Trophoblast cell (in vitro differentiated cells and primary cell): ENCODE data around the gene ARMH1.

Experiments
- DNase-seq, 2 donors: peaks; one replicate each; pipeline ENCODE4 v3.0.0-alpha.2; 2016
- H2AFZ ChIP-seq: 2 replicates; pipeline ENCODE4 v1.6.1; 2013; ENCODE audit warnings: low read length, moderate library complexity, mild to moderate bottlenecking; ENCODE audit not compliant: insufficient read depth, poor library complexity
- H2AK5ac ChIP-seq: 2 replicates; pipeline ENCODE4 v1.6.1; 2013; ENCODE audit warnings: mild to moderate bottlenecking, low read length
- H2BK120ac ChIP-seq: 2 replicates; pipeline ENCODE4 v1.6.1; 2013; ENCODE audit warnings: low read length, mild to moderate bottlenecking, moderate library complexity; ENCODE audit not compliant: insufficient read depth, poor library complexity
- H2BK12ac ChIP-seq: 2 replicates; pipeline ENCODE4 v1.6.1; 2013; ENCODE audit warnings: mild to moderate bottlenecking, low read length, moderate library complexity
- H2BK5ac ChIP-seq: 2 replicates; pipeline ENCODE4 v1.6.1; 2013; ENCODE audit warnings: low read length, low read depth, moderate library complexity, mild to moderate bottlenecking; ENCODE audit not compliant: poor library complexity
- H3K14ac ChIP-seq: 2 replicates; pipeline ENCODE4 v1.6.1; 2013; ENCODE audit warnings: mild to moderate bottlenecking, low read length
- H3K18ac ChIP-seq: 2 replicates; pipeline ENCODE4 v1.6.1; 2013; ENCODE audit warnings: mild to moderate bottlenecking, low read length
- H3K23ac ChIP-seq: 2 replicates; pipeline ENCODE4 v1.6.1; 2013; ENCODE audit warnings: low read length
- H3K27ac ChIP-seq: 2 replicates; pipeline ENCODE4 v1.5.1; 2013; ENCODE audit warnings: low read depth, mild to moderate bottlenecking, inconsistent platforms, low read length, moderate library complexity
- H3K27me3 ChIP-seq: 2 replicates; pipeline ENCODE4 v1.6.1; 2013; ENCODE audit warnings: inconsistent platforms, mild to moderate bottlenecking, low read length, moderate library complexity; ENCODE audit not compliant: insufficient read depth
- H3K36me3 ChIP-seq, 2 experiments: 1 replicate in 1 of 2; 2 replicates in 1 of 2; pipeline ENCODE4 v1.6.1; 2013; ENCODE audit warnings: low read length in 2 of 2, mild to moderate bottlenecking in 2 of 2, moderate library complexity in 1 of 2; ENCODE audit not compliant: insufficient read depth in 2 of 2, control insufficient read depth in 1 of 2
- H3K4ac ChIP-seq: 2 replicates; pipeline ENCODE4 v1.6.1; 2013; ENCODE audit warnings: low read depth, mild to moderate bottlenecking, low read length, moderate library complexity
- H3K4me1 ChIP-seq, 2 experiments: 1 replicate in 1 of 2; 2 replicates in 1 of 2; pipeline ENCODE4 v1.6.1; 2013; ENCODE audit warnings: low read length in 2 of 2, mild to moderate bottlenecking in 2 of 2, moderate library complexity in 1 of 2; ENCODE audit not compliant: insufficient read depth in 2 of 2, control insufficient read depth in 1 of 2
- H3K4me2 ChIP-seq: 2 replicates; pipeline ENCODE4 v1.6.1; 2013; ENCODE audit warnings: inconsistent platforms, mild to moderate bottlenecking, low read length, moderate library complexity
- H3K4me3 ChIP-seq: 2 replicates; pipeline ENCODE4 v1.5.1; 2013; ENCODE audit warnings: mild to moderate bottlenecking, low read depth, low read length, inconsistent platforms
- H3K79me1 ChIP-seq: one replicate; pipeline ENCODE4 v1.6.1; 2013; ENCODE audit warnings: low read length
- H3K79me2 ChIP-seq: 2 replicates; pipeline ENCODE4 v1.6.1; 2013; ENCODE audit warnings: low read length, mild to moderate bottlenecking; ENCODE audit not compliant: control insufficient read depth, insufficient read depth, poor library complexity
- H3K9ac ChIP-seq: 2 replicates; pipeline ENCODE4 v1.6.1; 2013; ENCODE audit warnings: mild to moderate bottlenecking, low read length
- H3K9me3 ChIP-seq: 2 replicates; pipeline ENCODE4 v1.6.1; 2013; ENCODE audit warnings: low read depth, mild to moderate bottlenecking, control low read depth, inconsistent platforms, low read length; ENCODE audit not compliant: insufficient read depth
- H4K12ac ChIP-seq: 2 replicates; pipeline ENCODE4 v1.6.1; 2013; ENCODE audit warnings: low read depth, mild to moderate bottlenecking, low read length, moderate library complexity
- H4K8ac ChIP-seq: 2 replicates; pipeline ENCODE4 v1.6.1; 2013; ENCODE audit warnings: low read depth, mild to moderate bottlenecking, low read length, moderate library complexity
- H4K91ac ChIP-seq: one replicate; pipeline ENCODE4 v1.6.1; 2013; ENCODE audit warnings: low read depth, mild to moderate bottlenecking, low read length, moderate library complexity
- WGBS: extraction: QIAGEN DNeasy Blood & Tissue Kit; methylation state at CpG from one replicate; pipeline ENCODE4 v1.1.7; 2013; ENCODE audit warnings: missing lambda C conversion rate; ENCODE audit not compliant: insufficient read length, insufficient coverage; ENCODE audit errors: extremely low coverage; 5-methylcytosine and 5-hydroxymethylcytosine counted together

The ARMH1 gene

DNA sequence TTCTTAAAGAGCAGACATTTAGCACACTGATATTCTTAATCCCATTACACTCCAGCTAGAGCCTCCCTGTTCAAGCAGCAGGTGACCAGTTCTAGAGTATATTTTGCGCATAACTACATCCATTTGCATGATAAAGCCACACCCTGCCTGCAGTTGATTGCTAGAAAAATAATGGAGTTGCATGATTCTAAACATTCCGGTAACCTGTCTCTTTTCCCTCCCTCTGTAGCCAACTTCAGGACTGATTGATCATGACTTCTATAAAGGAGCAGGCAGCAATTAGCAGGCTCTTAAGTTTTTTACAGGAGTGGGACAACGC is 14.9 kb downstream of the ARMH1 start:
- no CpG with 5 or more reads among the region's 3 CpGs for WGBS
- no peak overlapping the region for H3K4me2 ChIP-seq
- no peaks in the 10 kb centered on the region for H3K36me3 ChIP-seq
- no peak overlapping the region for H2BK12ac ChIP-seq
- no peak for DNase-seq
- no peaks in the 10 kb centered on the region for H3K79me2 ChIP-seq
- no peaks in the 10 kb centered on the region for H3K79me1 ChIP-seq
- no peaks in the 10 kb centered on the region for H3K4me1 ChIP-seq
- H2AK5ac ChIP-seq, result no peak overlapping the region
- H3K9me3 ChIP-seq, result no peaks in the 10 kb centered on the region
- no peak overlapping the region for H3K27ac ChIP-seq
- H3K18ac ChIP-seq, result no peak overlapping the region
- no peak overlapping the region for H4K12ac ChIP-seq
- no peak overlapping the region for H2AFZ ChIP-seq
- H3K9ac ChIP-seq, result no peak overlapping the region
- H3K14ac ChIP-seq, result no peak overlapping the region
- H3K23ac ChIP-seq, result no peak overlapping the region
- H3K4me3 ChIP-seq, result no peak overlapping the region
- no peak overlapping the region for H3K4ac ChIP-seq
- H3K27me3 ChIP-seq, result peaks cover 2% of the 10 kb centered on the region
- H2BK120ac ChIP-seq, result no peak overlapping the region
- H4K91ac ChIP-seq, result no peak overlapping the region
- no peak overlapping the region for H4K8ac ChIP-seq
- no peak overlapping the region for H2BK5ac ChIP-seq

- no peak overlapping the region for H3K4me2 ChIP-seq
- DNase-seq, result no peak
- no peaks in the 10 kb centered on the region for H3K79me1 ChIP-seq
- no peak overlapping the region for H3K14ac ChIP-seq
- H3K4me3 ChIP-seq, result no peak overlapping the region
- H4K8ac ChIP-seq, result no peak overlapping the region
- no peak overlapping the region for H3K23ac ChIP-seq
- no peak overlapping the region for H2AFZ ChIP-seq
- H2AK5ac ChIP-seq, result no peak overlapping the region
- no peak overlapping the region for H3K4ac ChIP-seq
- H3K27ac ChIP-seq, result no peak overlapping the region
- no peaks in the 10 kb centered on the region for H3K9me3 ChIP-seq
- H3K36me3 ChIP-seq, result no peaks in the 10 kb centered on the region
- H3K18ac ChIP-seq, result no peak overlapping the region
- H2BK12ac ChIP-seq, result no peak overlapping the region
- H3K9ac ChIP-seq, result no peak overlapping the region
- no peak overlapping the region for H2BK5ac ChIP-seq
- no peaks in the 10 kb centered on the region for H3K27me3 ChIP-seq
- no peaks in the 10 kb centered on the region for H3K79me2 ChIP-seq
- H2BK120ac ChIP-seq, result no peak overlapping the region
- no peaks in the 10 kb centered on the region for H3K4me1 ChIP-seq
- no peak overlapping the region for H4K12ac ChIP-seq
- WGBS, result no CpG with 5 or more reads among the region's 2 CpGs
- no peak overlapping the region for H4K91ac ChIP-seq
Observed at GRCh38 chr1:44693159-44693558, 18.6 kb downstream of the ARMH1 start.

GRCh38 chr1:44693900-44694299 is 19.4 kb downstream of the ARMH1 start:
- no peaks in the 10 kb centered on the region for H3K79me2 ChIP-seq
- no peak overlapping the region for H3K23ac ChIP-seq
- H4K91ac ChIP-seq, result no peak overlapping the region
- no peak overlapping the region for H3K4ac ChIP-seq
- H2BK120ac ChIP-seq, result no peak overlapping the region
- no peak overlapping the region for H2AFZ ChIP-seq
- H3K4me2 ChIP-seq, result no peak overlapping the region
- no peak overlapping the region for H2BK5ac ChIP-seq
- H3K79me1 ChIP-seq, result no peaks in the 10 kb centered on the region
- no peak overlapping the region for H2BK12ac ChIP-seq
- H3K9ac ChIP-seq, result no peak overlapping the region
- no peaks in the 10 kb centered on the region for H3K36me3 ChIP-seq
- DNase-seq, result no peak
- no peak overlapping the region for H4K8ac ChIP-seq
- no CpG with 5 or more reads among the region's 3 CpGs for WGBS
- no peak overlapping the region for H3K27ac ChIP-seq
- no peak overlapping the region for H3K4me3 ChIP-seq
- no peak overlapping the region for H3K18ac ChIP-seq
- H3K9me3 ChIP-seq, result no peaks in the 10 kb centered on the region
- H3K4me1 ChIP-seq, result no peaks in the 10 kb centered on the region
- H4K12ac ChIP-seq, result no peak overlapping the region
- H3K14ac ChIP-seq, result no peak overlapping the region
- no peaks in the 10 kb centered on the region for H3K27me3 ChIP-seq
- H2AK5ac ChIP-seq, result no peak overlapping the region

DNA sequence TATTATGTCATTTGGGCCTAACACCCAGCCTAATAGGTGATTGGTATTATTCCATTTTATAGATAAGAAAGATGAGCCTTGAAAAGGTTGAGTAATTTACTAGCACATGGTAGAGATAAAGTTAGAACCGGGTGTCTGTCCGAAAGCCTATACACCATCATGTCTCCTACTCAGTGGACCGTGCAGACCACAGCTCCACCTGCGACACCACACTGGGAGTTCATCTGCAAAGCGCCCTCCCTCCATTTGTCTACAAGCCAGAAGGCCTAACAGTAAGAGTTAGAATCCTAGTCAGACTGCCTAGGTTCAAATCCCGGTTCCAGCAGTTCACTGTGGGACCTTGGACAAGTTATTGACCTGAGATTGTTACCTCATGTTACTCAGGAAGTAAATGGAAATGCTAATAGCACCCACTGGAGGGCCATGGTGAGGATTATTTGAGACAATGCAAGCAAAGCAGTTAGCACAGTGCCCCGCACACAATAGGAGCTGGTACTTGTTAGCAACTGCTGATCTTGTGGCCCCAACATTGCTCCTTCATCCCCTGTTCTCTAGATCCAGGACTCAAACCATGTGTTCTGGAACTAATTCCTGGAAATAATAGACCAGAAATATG is 20.5 kb downstream of the ARMH1 start:
- no peak for DNase-seq
- Histone ChIP-seq H2AFZ (no peak overlapping the region), H4K12ac (no peak overlapping the region), H2BK5ac (no peak overlapping the region), H3K79me1 (no peaks in the 10 kb centered on the region), H3K4ac (no peak overlapping the region), H3K14ac (no peak overlapping the region), H3K4me1 (no peaks in the 10 kb centered on the region), H3K9ac (no peak overlapping the region), H4K91ac (no peak overlapping the region), H3K4me3 (no peak overlapping the region), H3K27ac (no peak overlapping the region), H3K4me2 (no peak overlapping the region), H2BK12ac (no peak overlapping the region), H4K8ac (no peak overlapping the region), H3K9me3 (no peaks in the 10 kb centered on the region), H2BK120ac (no peak overlapping the region), H3K36me3 (no peaks in the 10 kb centered on the region), H3K79me2 (no peaks in the 10 kb centered on the region), H3K27me3 (no peaks in the 10 kb centered on the region), H3K18ac (no peak overlapping the region), H2AK5ac (no peak overlapping the region), H3K23ac (no peak overlapping the region)
- no CpG with 5 or more reads among the region's 7 CpGs for WGBS
